SK-N-SH (cell line): ENCODE measurements around the gene ABCC4. TPM values are rescaled to one million over a fixed set of nuclear protein-coding genes. Genes with fewer than 3 reads are reported as not detected.
A peak's percentile ranks its signal among the peaks of the same experiment; 100 is the strongest.

ENCODE experiments used
- CHD2 ChIP-seq: fragments of 150-350 bp; IDR thresholded peaks from 2 replicates; pipeline ENCODE4 v1.6.1; 2018; ENCODE audit warnings: low read length; ENCODE audit not compliant: partially characterized antibody
- ELF1 ChIP-seq: IDR thresholded peaks from 2 replicates; pipeline ENCODE4 v1.4.0; 2012
- EP300 ChIP-seq, 2 experiments: IDR thresholded peaks; 2 replicates each; pipeline versions ENCODE4 v1.4.0 to v1.6.1; 2012; ENCODE audit warnings: borderline replicate concordance in 1 of 2, low read depth in 1 of 2, low read length in 1 of 2
- EZH2phosphoT487 ChIP-seq: fragments of 200-600 bp; sonication (generic); IDR thresholded peaks from 2 replicates; pipeline ENCODE4 v1.6.1; 2017; ENCODE audit warnings: low read depth, mixed run types, mild to moderate bottlenecking, antibody characterized with exemption, moderate library complexity, borderline replicate concordance
- FOSL2 ChIP-seq: IDR thresholded peaks from 2 replicates; pipeline ENCODE4 v1.4.0; 2012; ENCODE audit warnings: low read depth, mild to moderate bottlenecking, moderate library complexity, borderline replicate concordance
- FOXJ3 ChIP-seq: sonication (generic); formaldehyde crosslinking; IDR thresholded peaks from 2 replicates; pipeline ENCODE4 v1.5.1; 2020; ENCODE audit warnings: mild to moderate bottlenecking, missing genetic modification reagents
- FOXM1 ChIP-seq: IDR thresholded peaks from 2 replicates; pipeline ENCODE4 v1.4.0; 2012; ENCODE audit warnings: low read depth, mild to moderate bottlenecking
- GABPA ChIP-seq: IDR thresholded peaks from 2 replicates; pipeline ENCODE4 v1.4.0; 2012; ENCODE audit warnings: low read depth, mild to moderate bottlenecking
- GATA2 ChIP-seq: sonication (generic); formaldehyde crosslinking; IDR thresholded peaks from 2 replicates; pipeline ENCODE4 v1.5.0; 2020; ENCODE audit warnings: mild to moderate bottlenecking, missing genetic modification reagents
- MAX ChIP-seq: IDR thresholded peaks from 2 replicates; pipeline ENCODE4 v1.4.0; 2012; ENCODE audit warnings: low read depth
- MEF2A ChIP-seq: IDR thresholded peaks from 2 replicates; pipeline ENCODE4 v1.4.0; 2012; ENCODE audit warnings: low read depth, borderline replicate concordance
- MXI1 ChIP-seq: IDR thresholded peaks from 2 replicates; pipeline ENCODE4 v1.6.1; 2012; ENCODE audit warnings: mild to moderate bottlenecking, low read depth, low read length, improper control_type of control experiment
- NFIC ChIP-seq: IDR thresholded peaks from 2 replicates; pipeline ENCODE4 v1.4.0; 2012; ENCODE audit warnings: borderline replicate concordance
- NRF1 ChIP-seq: IDR thresholded peaks from 2 replicates; pipeline ENCODE4 v1.6.1; 2012; ENCODE audit warnings: low read depth, mild to moderate bottlenecking, low read length
- POLR2AphosphoS5 ChIP-seq: IDR thresholded peaks from 2 replicates; pipeline ENCODE4 v1.6.1; 2012; ENCODE audit warnings: low read depth, low read length
- RAD21 ChIP-seq: IDR thresholded peaks from 2 replicates; pipeline ENCODE4 v1.6.1; 2012; ENCODE audit warnings: mild to moderate bottlenecking, low read length
- RCOR1 ChIP-seq: fragments of 150-350 bp; IDR thresholded peaks from 2 replicates; pipeline ENCODE4 v1.6.1; 2017; ENCODE audit warnings: antibody characterized with exemption, low read length
- RFX5 ChIP-seq: IDR thresholded peaks from 2 replicates; pipeline ENCODE4 v1.6.1; 2012; ENCODE audit warnings: mild to moderate bottlenecking, improper control_type of control experiment, low read length
- RXRA ChIP-seq: IDR thresholded peaks from 2 replicates; pipeline ENCODE4 v1.4.0; 2012; ENCODE audit warnings: low read depth, mild to moderate bottlenecking, borderline replicate concordance
- SMC3 ChIP-seq: IDR thresholded peaks from 2 replicates; pipeline ENCODE4 v1.6.1; 2012; ENCODE audit warnings: low read depth, low read length, improper control_type of control experiment
- TEAD4 ChIP-seq: IDR thresholded peaks from 2 replicates; pipeline ENCODE4 v1.4.0; 2012; ENCODE audit warnings: mild to moderate bottlenecking, borderline replicate concordance; ENCODE audit not compliant: insufficient read depth
- polyA plus RNA-seq, 3 experiments: library from polyadenylated mRNA; depleted of rRNA; stranded (reverse); fragments of >200 nt; gene quantifications; 2 replicates each; pipeline ENCODE4 v1.2.3, GENCODE V29; 2012
- TF ChIP-seq, protein P1 (sequence below): IDR thresholded peaks from 2 replicates; pipeline ENCODE4 v1.6.1; 2012; ENCODE audit warnings: mild to moderate bottlenecking, low read depth, low read length, moderate library complexity
- TF ChIP-seq, protein P2 (sequence below): fragments of 150-350 bp; IDR thresholded peaks from 2 replicates; pipeline ENCODE4 v1.6.1; 2017; ENCODE audit warnings: antibody characterized with exemption, low read length, low read depth, borderline replicate concordance

The ABCC4 gene
- polyA plus RNA-seq, 1 of the 3 experiments (the other 2 are of a cell fraction): 7.8 TPM

DNA sequence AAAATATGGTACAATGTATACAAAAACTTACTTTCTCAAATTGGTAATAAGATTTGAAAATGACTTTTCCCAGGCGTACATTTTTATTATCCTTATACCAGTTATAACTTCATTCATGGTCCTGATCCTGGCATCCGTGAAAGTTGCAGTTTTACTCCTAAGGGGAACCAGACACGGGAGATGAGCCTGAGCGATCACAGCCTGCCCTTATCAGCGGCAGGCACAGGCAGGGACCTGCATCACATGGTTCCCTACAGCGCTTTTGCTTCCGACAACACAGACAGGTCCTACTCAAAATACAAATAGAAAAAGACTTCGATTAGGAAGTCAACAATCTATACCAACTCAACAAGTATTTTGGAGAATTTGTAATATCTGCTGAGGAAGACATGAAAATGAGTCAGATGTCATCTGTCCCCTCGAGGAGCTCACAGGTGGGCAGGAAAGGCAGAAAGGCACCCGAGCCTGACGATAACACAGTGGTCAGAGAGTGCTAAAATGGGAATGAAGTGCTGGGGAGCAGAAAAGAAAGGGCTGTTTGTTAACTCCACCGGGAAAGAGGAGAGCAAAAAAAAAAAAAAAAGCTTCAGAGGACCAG, 93.4 kb downstream of the ABCC4 start (continued):
- TF ChIP-seq, protein P1, sequence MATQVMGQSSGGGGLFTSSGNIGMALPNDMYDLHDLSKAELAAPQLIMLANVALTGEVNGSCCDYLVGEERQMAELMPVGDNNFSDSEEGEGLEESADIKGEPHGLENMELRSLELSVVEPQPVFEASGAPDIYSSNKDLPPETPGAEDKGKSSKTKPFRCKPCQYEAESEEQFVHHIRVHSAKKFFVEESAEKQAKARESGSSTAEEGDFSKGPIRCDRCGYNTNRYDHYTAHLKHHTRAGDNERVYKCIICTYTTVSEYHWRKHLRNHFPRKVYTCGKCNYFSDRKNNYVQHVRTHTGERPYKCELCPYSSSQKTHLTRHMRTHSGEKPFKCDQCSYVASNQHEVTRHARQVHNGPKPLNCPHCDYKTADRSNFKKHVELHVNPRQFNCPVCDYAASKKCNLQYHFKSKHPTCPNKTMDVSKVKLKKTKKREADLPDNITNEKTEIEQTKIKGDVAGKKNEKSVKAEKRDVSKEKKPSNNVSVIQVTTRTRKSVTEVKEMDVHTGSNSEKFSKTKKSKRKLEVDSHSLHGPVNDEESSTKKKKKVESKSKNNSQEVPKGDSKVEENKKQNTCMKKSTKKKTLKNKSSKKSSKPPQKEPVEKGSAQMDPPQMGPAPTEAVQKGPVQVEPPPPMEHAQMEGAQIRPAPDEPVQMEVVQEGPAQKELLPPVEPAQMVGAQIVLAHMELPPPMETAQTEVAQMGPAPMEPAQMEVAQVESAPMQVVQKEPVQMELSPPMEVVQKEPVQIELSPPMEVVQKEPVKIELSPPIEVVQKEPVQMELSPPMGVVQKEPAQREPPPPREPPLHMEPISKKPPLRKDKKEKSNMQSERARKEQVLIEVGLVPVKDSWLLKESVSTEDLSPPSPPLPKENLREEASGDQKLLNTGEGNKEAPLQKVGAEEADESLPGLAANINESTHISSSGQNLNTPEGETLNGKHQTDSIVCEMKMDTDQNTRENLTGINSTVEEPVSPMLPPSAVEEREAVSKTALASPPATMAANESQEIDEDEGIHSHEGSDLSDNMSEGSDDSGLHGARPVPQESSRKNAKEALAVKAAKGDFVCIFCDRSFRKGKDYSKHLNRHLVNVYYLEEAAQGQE: no peak
- no peak for TF ChIP-seq RFX5
- peak; percentile 80 for TF ChIP-seq FOXJ3 (CRISPR knock-in tag)
- TF ChIP-seq EZH2phosphoT487: no peak
- no peak for TF ChIP-seq SMC3
- no peak for TF ChIP-seq FOSL2
- no peak for TF ChIP-seq GABPA
- no peak for TF ChIP-seq FOXM1
- peak; percentile 79; the same call in 1 of the 2 replicates for TF ChIP-seq MXI1
- peak; percentile 39 for TF ChIP-seq CHD2
- TF ChIP-seq, protein P2, sequence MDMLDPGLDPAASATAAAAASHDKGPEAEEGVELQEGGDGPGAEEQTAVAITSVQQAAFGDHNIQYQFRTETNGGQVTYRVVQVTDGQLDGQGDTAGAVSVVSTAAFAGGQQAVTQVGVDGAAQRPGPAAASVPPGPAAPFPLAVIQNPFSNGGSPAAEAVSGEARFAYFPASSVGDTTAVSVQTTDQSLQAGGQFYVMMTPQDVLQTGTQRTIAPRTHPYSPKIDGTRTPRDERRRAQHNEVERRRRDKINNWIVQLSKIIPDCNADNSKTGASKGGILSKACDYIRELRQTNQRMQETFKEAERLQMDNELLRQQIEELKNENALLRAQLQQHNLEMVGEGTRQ: 0 out of 2 replicates have a peak, but pooled peaks have one; percentile 19
- TF ChIP-seq RAD21: no peak
- TF ChIP-seq ELF1: no peak
- TF ChIP-seq MEF2A: no peak
- TF ChIP-seq EP300 (IDR thresholded peaks at IDR 0.05; ENCODE audit: borderline replicate concordance in 1 of 2, low read depth in 1 of 2, low read length in 1 of 2): peak in 1 of 2 experiments; percentile 80; a peak in 2 of 4 replicates
- peak; percentile 87 for TF ChIP-seq GATA2 (CRISPR knock-in tag)
- no peak for TF ChIP-seq POLR2AphosphoS5
- no peak for TF ChIP-seq RXRA
- no peak for TF ChIP-seq NRF1
- no peak for TF ChIP-seq TEAD4
- TF ChIP-seq RCOR1: peak; percentile 58
- TF ChIP-seq MAX: no peak
- TF ChIP-seq NFIC: no peak
- TF ChIP-seq, all 33 proteins: peak for 7
